CD4-positive, alpha-beta memory T cell (primary cell): ENCODE measurements around the gene ALG1. TPM values are rescaled to one million over a fixed set of nuclear protein-coding genes. Genes with fewer than 3 reads are reported as not detected.

Experiments
- CTCF ChIA-PET: fragments of 350-600 bp; sonication (Branson Sonifier 250); formaldehyde crosslinking; loops from one replicate; lab custom pipeline; 2021; ENCODE audit warnings: inconsistent platforms; ENCODE audit not compliant: partially characterized antibody; lab: Charles Lee
- POLR2A ChIA-PET: fragments of 350-600 bp; sonication (Branson Sonifier 250); formaldehyde crosslinking; loops from one replicate; lab custom pipeline; 2021; ENCODE audit not compliant: partially characterized antibody; lab: Charles Lee
- DNase-seq, 5 donors: peaks; one replicate each; pipeline versions ENCODE4 v3.0.0 to v3.0.0-alpha.2; 2020 to 2022; ENCODE audit warnings: mixed read lengths in 1 of 5
- H3K27ac ChIP-seq: one replicate; pipeline ENCODE4 v1.7.0; 2013; ENCODE audit warnings: low read depth, low read length
- H3K27me3 ChIP-seq: 2 replicates; pipeline ENCODE4 v1.7.0; 2013; ENCODE audit warnings: mild to moderate bottlenecking, low read length, moderate library complexity; ENCODE audit not compliant: insufficient read depth
- H3K36me3 ChIP-seq: 2 replicates; pipeline ENCODE4 v1.7.0; 2013; ENCODE audit warnings: mild to moderate bottlenecking, low read length, moderate library complexity; ENCODE audit not compliant: insufficient read depth
- H3K4me1 ChIP-seq: 2 replicates; pipeline ENCODE4 v1.7.0; 2013; ENCODE audit warnings: mild to moderate bottlenecking, low read length, moderate library complexity; ENCODE audit not compliant: insufficient read depth
- H3K4me3 ChIP-seq, 2 donors: one replicate each; pipeline ENCODE4 v1.7.0; 2013; ENCODE audit warnings: low read length in 2 of 2, mild to moderate bottlenecking in 1 of 2
- H3K9me3 ChIP-seq, 2 donors: one replicate each; pipeline ENCODE4 v1.7.0; 2013; ENCODE audit warnings: low read length in 2 of 2, control low read depth in 1 of 2; ENCODE audit not compliant: control insufficient read depth in 1 of 2
- H3K27ac Mint-ChIP-seq, 7 donors: one replicate each; pipeline ENCODE4 v1.8.0; 2020 to 2021; ENCODE audit warnings: mixed read lengths in 7 of 7, mild to moderate bottlenecking in 6 of 7, inconsistent platforms in 3 of 7, moderate library complexity in 3 of 7
- H3K27me3 Mint-ChIP-seq, 2 donors: one replicate each; pipeline ENCODE4 v1.8.0; 2020 to 2021; ENCODE audit warnings: mixed read lengths in 2 of 2
- H3K36me3 Mint-ChIP-seq, 2 donors: one replicate each; pipeline ENCODE4 v1.8.0; 2020 to 2021; ENCODE audit warnings: mixed read lengths in 2 of 2, inconsistent platforms in 1 of 2, mild to moderate bottlenecking in 1 of 2
- H3K4me1 Mint-ChIP-seq, 4 donors: one replicate each; pipeline ENCODE4 v1.8.0; 2020 to 2021; ENCODE audit warnings: mixed read lengths in 4 of 4, mild to moderate bottlenecking in 1 of 4
- H3K4me3 Mint-ChIP-seq, 8 donors: one replicate each; pipeline ENCODE4 v1.8.0; 2020 to 2021; ENCODE audit warnings: mixed read lengths in 8 of 8, mild to moderate bottlenecking in 7 of 8, moderate library complexity in 6 of 8, inconsistent platforms in 3 of 8
- H3K9me3 Mint-ChIP-seq, 8 donors: one replicate each; pipeline ENCODE4 v1.8.0; 2020 to 2021; ENCODE audit warnings: mixed read lengths in 8 of 8, mild to moderate bottlenecking in 5 of 8, inconsistent platforms in 3 of 8, moderate library complexity in 1 of 8
- intact Hi-C: fragments of 100-400 bp; cut with micrococcal nuclease; formaldehyde crosslinking; loops from one replicate; pipeline ENCODE4 v1.15.1; 2023
- polyA plus RNA-seq, 2 donors: library from polyadenylated mRNA; unstranded; fragments of 300-500 nt; fragmentation: Illumina TruSeq; gene quantifications; one replicate each; pipeline ENCODE4 v1.2.3, GENCODE V29; 2021
- total RNA-seq, 2 experiments: library from RNA; stranded (reverse); gene quantifications; one replicate each; pipeline ENCODE4 v1.2.3, GENCODE V29; 2021

The ALG1 gene
- total and polyA plus RNA-seq, 4 experiments from 2014 or later, result 23.5 to 34.0 (median 27.7) TPM

DNA sequence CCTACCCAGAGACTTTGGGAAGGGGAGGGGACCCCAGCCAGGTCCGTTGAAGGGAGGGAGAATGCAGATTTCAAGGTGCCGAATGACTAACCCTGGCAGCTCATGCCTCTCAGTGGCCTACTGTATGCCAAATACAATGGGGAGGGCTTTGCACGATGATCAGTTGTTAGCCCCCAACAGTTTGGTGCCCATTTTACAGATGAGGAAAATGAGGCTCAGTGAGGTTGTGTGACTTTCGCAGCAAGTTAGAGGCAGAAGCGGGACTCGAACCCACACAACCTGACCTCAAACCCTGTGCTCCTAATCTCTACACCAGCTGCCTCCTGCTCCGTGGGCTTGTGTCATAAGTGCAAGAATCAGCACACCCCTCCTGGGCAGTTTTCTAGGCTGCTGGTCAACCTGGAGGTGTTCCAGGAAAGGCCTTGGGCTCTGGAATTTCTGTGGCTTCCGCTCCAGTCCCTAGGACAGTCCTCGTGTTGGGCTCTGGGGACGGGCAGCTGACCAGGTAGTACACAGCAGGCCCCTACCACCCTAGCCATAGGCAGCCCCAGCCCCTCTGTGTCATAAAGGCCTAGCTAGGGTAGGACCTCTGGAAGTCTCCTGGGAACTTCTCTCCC lies 26.0 kb upstream of the ALG1 start:
- H3K27me3 Mint-ChIP-seq, result peaks cover 0 to 5% of the 10 kb centered on the region in 2 donors
- H3K9me3 Mint-ChIP-seq, result peaks cover 0 to 9% (median under 1%) of the 10 kb centered on the region in 8 donors
- H3K36me3 ChIP-seq, result no peaks in the 10 kb centered on the region
- no peak overlapping the region for H3K4me3 Mint-ChIP-seq
- POLR2A ChIA-PET, result no interaction called here
- no peaks in the 10 kb centered on the region for H3K4me1 ChIP-seq
- no peak overlapping the region for H3K4me3 ChIP-seq
- intact Hi-C loops, result no loop called here
- CTCF ChIA-PET, result no interaction called here
- peaks cover 0 to 4% of the 10 kb centered on the region in 2 donors for H3K36me3 Mint-ChIP-seq
- DNase-seq, result no peak
- no peak overlapping the region for H3K27ac ChIP-seq
- no peaks in the 10 kb centered on the region for H3K9me3 ChIP-seq
- no peak overlapping the region for H3K27ac Mint-ChIP-seq
- H3K4me1 Mint-ChIP-seq, result no peaks in the 10 kb centered on the region
- H3K27me3 ChIP-seq, result no peaks in the 10 kb centered on the region

DNA sequence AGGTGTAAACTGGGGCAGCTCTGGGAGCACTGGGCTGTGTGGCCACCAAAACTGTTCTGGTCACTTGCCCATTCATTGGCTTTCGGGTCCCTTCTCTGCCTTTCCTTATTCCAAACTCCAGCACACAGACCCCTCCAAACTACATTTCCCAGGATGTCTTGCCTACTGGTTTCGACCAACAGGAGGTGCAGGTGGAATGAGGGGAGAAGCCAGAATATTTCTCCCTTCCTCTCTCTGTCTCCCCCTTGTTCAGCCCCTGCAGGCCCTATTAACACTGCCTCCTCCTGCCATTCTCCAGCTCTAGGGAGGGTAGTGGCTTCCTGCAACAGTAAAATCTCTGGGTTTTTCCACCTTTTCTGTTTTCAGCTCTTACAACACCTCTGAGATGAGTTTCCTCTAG lies 24.7 kb upstream of the ALG1 start:
- Histone ChIP-seq H3K9me3 (no peaks in the 10 kb centered on the region), H3K4me3 (no peak overlapping the region), H3K36me3 (no peaks in the 10 kb centered on the region), H3K27me3 (no peaks in the 10 kb centered on the region), H3K4me1 (no peaks in the 10 kb centered on the region), H3K27ac (no peak overlapping the region)
- Mint-ChIP-seq H3K9me3 (peaks cover 0 to 18% (median 2%) of the 10 kb centered on the region in 8 donors), H3K27me3 (peaks cover 0 to 4% of the 10 kb centered on the region in 2 donors), H3K4me1 (no peaks in the 10 kb centered on the region), H3K36me3 (peaks cover 0 to 4% of the 10 kb centered on the region in 2 donors), H3K4me3 (no peak overlapping the region), H3K27ac (no peak overlapping the region)
- POLR2A ChIA-PET, result no interaction called here
- DNase-seq, result no peak
- CTCF ChIA-PET, result no interaction called here
- intact Hi-C loops, result no loop called here

DNA sequence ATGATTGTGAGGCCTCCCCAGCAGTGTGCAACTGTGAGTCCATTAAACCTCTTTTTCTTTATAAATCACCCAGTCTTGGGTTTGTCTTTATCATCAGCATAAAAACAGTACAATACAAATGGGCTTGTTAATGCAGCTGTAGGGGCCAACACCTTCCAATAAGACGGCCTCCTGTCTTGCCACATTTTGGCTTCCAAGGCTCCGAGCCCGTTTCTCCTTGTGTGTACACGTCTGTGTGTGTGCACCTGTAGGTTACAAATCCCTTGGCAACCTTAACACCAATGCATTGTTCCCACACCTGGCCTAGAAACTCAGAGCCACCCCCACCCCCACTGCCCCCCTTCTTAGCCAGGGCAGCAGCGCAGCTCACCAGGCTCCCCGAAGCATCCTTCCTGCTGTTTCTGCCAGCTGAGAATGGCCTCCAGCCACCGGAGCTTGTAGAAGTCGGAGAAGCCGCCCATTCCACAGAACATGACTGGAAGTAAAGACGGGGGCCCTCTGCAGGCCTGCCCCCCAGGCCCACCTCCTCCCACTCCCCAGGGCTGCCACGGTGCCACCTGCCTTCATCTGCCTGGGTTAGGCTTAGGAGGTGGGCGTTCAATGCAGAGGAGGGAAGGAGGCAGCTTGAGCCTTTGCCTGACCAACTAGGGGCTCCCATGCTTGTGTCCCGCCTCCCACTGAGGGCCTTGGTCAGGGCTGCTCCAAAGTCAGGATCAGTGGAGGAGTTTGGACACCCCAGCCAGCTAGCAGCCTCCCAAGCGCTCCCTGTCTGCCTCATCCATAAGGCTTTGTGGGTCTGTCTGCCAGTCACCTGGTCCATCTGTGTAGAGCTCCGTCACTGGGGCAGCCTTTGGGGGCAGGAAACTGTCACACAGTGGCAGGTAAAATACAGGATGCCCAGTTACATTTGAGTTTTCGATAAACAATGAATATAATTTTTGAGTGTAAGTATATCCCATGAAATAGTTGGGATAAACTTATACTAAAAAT lies 16.5 kb upstream of the ALG1 start:
- Histone ChIP-seq H3K27ac (no peak overlapping the region), H3K36me3 (no peaks in the 10 kb centered on the region), H3K27me3 (no peaks in the 10 kb centered on the region), H3K4me3 (no peak overlapping the region), H3K9me3 (no peaks in the 10 kb centered on the region), H3K4me1 (no peaks in the 10 kb centered on the region)
- Mint-ChIP-seq H3K27ac (no peak overlapping the region), H3K36me3 (no peaks in the 10 kb centered on the region), H3K4me3 (no peak overlapping the region), H3K27me3 (no peaks in the 10 kb centered on the region), H3K9me3 (peaks cover 0 to 13% (median 0%) of the 10 kb centered on the region in 8 donors), H3K4me1 (no peaks in the 10 kb centered on the region)
- intact Hi-C loops, result no loop called here
- ChIA-PET POLR2A (interaction anchor here (1.4 kb wide), 1 partner anchor 17 kb away, joined by 6 read pairs; the partner anchor contains the start of gene ALG1), CTCF (no interaction called here)
- DNase-seq, result no peak

DNA sequence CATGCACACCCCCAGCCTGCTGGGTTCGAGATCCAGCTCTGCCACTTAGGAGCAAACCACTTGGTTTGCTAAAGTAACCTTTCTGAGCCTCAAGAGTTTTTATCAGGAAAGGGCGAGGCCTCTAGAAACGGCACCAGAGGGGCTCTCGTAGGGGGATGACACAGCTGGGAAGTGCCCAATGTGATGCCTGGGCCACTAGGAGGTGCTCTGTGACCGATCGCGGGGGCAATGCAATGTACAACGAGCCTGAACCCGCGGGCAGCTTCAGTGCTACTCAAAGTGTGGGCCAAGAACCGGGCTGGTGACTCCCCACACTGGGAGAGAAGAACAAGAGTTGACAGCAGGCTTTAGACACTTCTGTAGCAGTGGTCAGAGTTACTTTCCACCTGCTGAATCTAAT lies 15.3 kb upstream of the ALG1 start:
- Histone ChIP-seq H3K4me1 (no peaks in the 10 kb centered on the region), H3K4me3 (no peak overlapping the region), H3K27me3 (no peaks in the 10 kb centered on the region), H3K27ac (no peak overlapping the region), H3K36me3 (no peaks in the 10 kb centered on the region), H3K9me3 (no peaks in the 10 kb centered on the region)
- no peaks in the 10 kb centered on the region for H3K4me1 Mint-ChIP-seq
- DNase-seq, result peak in 4 of 5 donors; percentile 7 to 19 (median 17)
- no peak overlapping the region for H3K4me3 Mint-ChIP-seq
- no peaks in the 10 kb centered on the region for H3K36me3 Mint-ChIP-seq
- no peaks in the 10 kb centered on the region for H3K27me3 Mint-ChIP-seq
- intact Hi-C loops, result no loop called here
- POLR2A ChIA-PET, result interaction anchor here (1.4 kb wide), 1 partner anchor 15 kb away, joined by 6 read pairs; the partner anchor contains the start of gene ALG1
- CTCF ChIA-PET, result interaction anchor here (0.6 to 1.4 kb wide), 4 partner anchors 23 to 186 kb away, joined by 3 to 6 read pairs (median 4); partner anchors contain the start of gene NAGPA
- H3K9me3 Mint-ChIP-seq, result peaks cover 0 to 2% (median 0%) of the 10 kb centered on the region in 8 donors
- H3K27ac Mint-ChIP-seq, result no peak overlapping the region

DNA sequence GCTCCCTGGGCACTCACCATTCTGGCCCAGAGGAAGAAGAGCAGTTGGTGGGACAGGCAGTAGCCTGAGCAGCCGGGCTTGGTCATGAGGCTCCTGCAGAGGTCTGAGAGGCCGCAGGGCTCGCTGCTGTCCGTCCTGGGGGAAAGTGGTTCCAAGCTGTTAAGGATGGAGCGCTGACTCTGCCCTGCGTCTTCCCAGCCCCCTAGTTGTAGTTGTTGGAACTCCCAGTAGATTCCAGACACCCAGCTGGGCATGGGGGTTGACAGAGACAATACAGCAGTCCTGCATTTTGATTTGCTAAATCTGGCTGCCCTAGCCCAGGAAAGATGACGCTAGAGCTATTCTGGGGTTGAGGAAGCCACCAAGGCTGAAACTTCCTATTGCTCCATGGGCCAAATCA lies 13.2 kb upstream of the ALG1 start:
- Mint-ChIP-seq H3K27ac (no peak overlapping the region), H3K4me1 (no peaks in the 10 kb centered on the region), H3K27me3 (peaks cover 0 to 5% of the 10 kb centered on the region in 2 donors), H3K36me3 (no peaks in the 10 kb centered on the region), H3K9me3 (no peaks in the 10 kb centered on the region), H3K4me3 (no peak overlapping the region)
- Histone ChIP-seq H3K36me3 (no peaks in the 10 kb centered on the region), H3K27ac (no peak overlapping the region), H3K9me3 (no peaks in the 10 kb centered on the region), H3K27me3 (no peaks in the 10 kb centered on the region), H3K4me3 (no peak overlapping the region), H3K4me1 (no peaks in the 10 kb centered on the region)
- POLR2A ChIA-PET, result interaction anchor here (1.4 kb wide), 1 partner anchor 13 kb away, joined by 3 read pairs; no protein-coding TSS in a partner anchor
- intact Hi-C loops, result no loop called here
- CTCF ChIA-PET, result interaction anchor here (1.1 kb wide), 1 partner anchor 28 kb away, joined by 3 read pairs; no protein-coding TSS in a partner anchor
- no peak for DNase-seq

DNA sequence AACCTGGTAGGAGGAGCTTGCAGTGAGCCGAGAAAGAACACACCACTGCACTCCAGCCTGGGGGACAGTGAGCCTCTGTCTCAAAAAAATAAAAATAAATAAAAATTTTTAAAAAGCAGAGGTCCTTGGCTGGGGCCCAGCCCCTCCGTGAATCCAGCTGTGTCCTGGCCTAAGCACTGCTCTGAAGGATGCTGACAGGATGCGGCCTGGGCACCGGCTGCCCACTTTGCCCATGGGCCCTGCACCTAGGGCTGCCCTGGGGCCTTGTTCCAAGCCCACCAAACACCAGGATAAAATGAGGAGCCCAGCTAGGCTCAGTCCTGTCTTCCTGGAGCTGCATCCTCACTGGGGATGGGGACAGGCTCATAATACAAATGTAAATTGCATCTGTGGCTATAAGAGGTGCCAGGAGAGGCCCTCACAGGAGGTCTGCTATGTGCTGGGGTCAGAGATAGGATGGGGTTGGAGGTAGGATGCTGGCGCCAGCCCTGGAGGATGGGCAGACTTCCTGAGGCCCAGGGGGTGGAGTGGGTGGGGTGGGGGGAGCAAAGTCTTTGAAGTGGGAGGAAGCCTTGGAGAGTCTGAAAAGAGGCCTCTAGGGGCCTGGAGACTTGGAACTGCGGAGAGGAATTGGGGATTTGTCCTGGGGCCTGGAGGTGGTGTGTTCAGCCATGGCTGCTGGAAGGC lies 12.1 kb upstream of the ALG1 start:
- no peaks in the 10 kb centered on the region for H3K9me3 Mint-ChIP-seq
- H3K4me3 ChIP-seq, result no peak overlapping the region
- H3K4me1 ChIP-seq, result no peaks in the 10 kb centered on the region
- H3K36me3 ChIP-seq, result no peaks in the 10 kb centered on the region
- H3K4me1 Mint-ChIP-seq, result no peaks in the 10 kb centered on the region
- no peak overlapping the region for H3K4me3 Mint-ChIP-seq
- ChIA-PET CTCF (no interaction called here), POLR2A (interaction anchor here (1.4 kb wide), 1 partner anchor 12 kb away, joined by 3 read pairs; no protein-coding TSS in a partner anchor)
- H3K27ac Mint-ChIP-seq, result no peak overlapping the region
- intact Hi-C loops, result no loop called here
- peaks cover 0 to 5% of the 10 kb centered on the region in 2 donors for H3K27me3 Mint-ChIP-seq
- H3K27ac ChIP-seq, result no peak overlapping the region
- no peaks in the 10 kb centered on the region for H3K9me3 ChIP-seq
- no peak for DNase-seq
- H3K27me3 ChIP-seq, result no peaks in the 10 kb centered on the region
- H3K36me3 Mint-ChIP-seq, result no peaks in the 10 kb centered on the region
